ENCODE measurements around the gene RCOR3.

DNA sequence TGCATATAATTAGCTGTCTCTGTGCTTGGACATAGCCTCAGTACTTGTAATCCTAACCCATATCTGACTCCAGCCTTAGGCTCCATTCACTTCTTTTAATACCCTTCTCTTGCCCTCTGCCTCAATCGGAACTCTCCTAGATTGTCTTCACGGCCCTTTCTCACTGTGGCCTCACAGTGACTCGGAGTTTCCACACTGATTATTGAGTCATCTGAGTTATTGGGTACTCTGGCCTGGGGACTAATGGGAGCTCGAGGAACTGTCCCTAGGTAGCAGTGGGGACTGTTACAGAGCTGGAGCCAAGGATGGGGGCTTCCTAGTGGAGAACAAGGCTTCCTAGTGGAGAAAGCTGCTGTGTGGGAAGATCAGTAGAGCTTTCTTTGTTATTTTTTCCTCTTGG, 84.4 kb downstream of the RCOR3 start:
- TF ChIP-seq, protein P1, sequence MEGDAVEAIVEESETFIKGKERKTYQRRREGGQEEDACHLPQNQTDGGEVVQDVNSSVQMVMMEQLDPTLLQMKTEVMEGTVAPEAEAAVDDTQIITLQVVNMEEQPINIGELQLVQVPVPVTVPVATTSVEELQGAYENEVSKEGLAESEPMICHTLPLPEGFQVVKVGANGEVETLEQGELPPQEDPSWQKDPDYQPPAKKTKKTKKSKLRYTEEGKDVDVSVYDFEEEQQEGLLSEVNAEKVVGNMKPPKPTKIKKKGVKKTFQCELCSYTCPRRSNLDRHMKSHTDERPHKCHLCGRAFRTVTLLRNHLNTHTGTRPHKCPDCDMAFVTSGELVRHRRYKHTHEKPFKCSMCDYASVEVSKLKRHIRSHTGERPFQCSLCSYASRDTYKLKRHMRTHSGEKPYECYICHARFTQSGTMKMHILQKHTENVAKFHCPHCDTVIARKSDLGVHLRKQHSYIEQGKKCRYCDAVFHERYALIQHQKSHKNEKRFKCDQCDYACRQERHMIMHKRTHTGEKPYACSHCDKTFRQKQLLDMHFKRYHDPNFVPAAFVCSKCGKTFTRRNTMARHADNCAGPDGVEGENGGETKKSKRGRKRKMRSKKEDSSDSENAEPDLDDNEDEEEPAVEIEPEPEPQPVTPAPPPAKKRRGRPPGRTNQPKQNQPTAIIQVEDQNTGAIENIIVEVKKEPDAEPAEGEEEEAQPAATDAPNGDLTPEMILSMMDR (IDR thresholded peaks at IDR 0.05; ENCODE audit: insufficient read depth, low read length, poor library complexity, severe bottlenecking), result no peak
- TF ChIP-seq EZH2phosphoT487 (conservative IDR thresholded peaks at IDR 0.05; ENCODE audit: low read length), result no peak

Measured in SU-DHL-6 (cell line).